ENCODE data around the gene GPR65.

DNA sequence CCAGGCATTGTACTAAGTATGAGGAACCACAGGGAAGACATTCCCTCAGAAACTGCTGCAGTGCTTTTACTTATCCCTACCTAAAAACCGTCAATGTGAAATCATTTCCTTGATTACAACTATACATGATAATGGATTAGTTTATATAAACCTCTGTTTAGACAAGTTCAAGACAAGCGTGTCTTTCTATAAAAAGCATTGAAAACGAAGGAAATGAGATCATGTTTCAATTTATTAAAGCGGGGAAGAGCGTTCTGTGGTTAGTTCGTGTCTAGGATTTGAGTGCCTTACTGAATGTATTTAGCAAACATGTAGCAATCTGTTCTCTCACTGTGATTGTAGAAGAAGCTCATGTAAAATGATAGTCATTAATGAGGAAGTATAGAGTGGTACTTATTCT, 49.4 kb upstream of the GPR65 start:
- TF ChIP-seq, protein P1, sequence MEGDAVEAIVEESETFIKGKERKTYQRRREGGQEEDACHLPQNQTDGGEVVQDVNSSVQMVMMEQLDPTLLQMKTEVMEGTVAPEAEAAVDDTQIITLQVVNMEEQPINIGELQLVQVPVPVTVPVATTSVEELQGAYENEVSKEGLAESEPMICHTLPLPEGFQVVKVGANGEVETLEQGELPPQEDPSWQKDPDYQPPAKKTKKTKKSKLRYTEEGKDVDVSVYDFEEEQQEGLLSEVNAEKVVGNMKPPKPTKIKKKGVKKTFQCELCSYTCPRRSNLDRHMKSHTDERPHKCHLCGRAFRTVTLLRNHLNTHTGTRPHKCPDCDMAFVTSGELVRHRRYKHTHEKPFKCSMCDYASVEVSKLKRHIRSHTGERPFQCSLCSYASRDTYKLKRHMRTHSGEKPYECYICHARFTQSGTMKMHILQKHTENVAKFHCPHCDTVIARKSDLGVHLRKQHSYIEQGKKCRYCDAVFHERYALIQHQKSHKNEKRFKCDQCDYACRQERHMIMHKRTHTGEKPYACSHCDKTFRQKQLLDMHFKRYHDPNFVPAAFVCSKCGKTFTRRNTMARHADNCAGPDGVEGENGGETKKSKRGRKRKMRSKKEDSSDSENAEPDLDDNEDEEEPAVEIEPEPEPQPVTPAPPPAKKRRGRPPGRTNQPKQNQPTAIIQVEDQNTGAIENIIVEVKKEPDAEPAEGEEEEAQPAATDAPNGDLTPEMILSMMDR (conservative IDR thresholded peaks at IDR 0.05; ENCODE audit: low read length) = no peak
- TF ChIP-seq EZH2phosphoT487 (IDR thresholded peaks at IDR 0.05; ENCODE audit: borderline replicate concordance) = no peak
